Measurements from ENCODE around the gene ABHD12.
A peak's percentile ranks its signal among the peaks of the same experiment; 100 is the strongest.

The ABHD12 gene

GRCh38 chr20:25303292-25304024 lies 87.2 kb downstream of the ABHD12 start:
- DNase-seq: no peak

GRCh38 chr20:25302596-25302995 lies 88.0 kb downstream of the ABHD12 start:
- no peak for DNase-seq

DNA sequence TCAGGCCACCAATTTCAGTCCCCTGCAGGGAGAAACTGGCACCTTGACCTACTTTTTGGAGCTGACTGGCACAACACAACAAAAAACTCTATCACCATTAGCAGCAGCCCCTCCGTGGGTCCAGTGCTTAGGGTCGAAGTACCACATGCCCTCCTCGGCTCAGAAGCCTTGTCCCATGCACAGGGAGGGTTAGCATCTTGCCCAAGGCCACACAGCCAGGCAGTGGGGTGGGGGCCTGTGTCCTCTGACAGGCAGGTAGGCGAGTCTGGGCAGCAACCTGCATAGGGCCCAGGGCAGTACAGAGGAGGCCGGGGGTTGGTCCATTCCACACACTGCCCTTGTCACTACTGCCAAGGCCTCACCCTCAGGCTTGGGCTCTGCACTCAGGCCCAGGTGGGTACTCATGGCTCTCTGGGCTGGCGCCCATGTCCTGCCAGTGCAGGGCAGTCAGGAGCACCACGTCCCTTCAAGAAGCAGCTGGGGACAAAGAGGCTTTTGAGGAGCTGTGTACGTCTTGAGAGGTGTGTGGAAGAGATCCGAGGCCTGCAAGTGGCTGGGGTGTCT lies 89.2 kb downstream of the ABHD12 start:
- no peak for DNase-seq

GRCh38 chr20:25300496-25301170 lies 90.0 kb downstream of the ABHD12 start:
- DNase-seq: no peak

GRCh38 chr20:25299806-25300205 lies 90.8 kb downstream of the ABHD12 start:
- no peak for DNase-seq

GRCh38 chr20:25297141-25297905 lies 93.3 kb downstream of the ABHD12 start:
- DNase-seq: no peak

DNA sequence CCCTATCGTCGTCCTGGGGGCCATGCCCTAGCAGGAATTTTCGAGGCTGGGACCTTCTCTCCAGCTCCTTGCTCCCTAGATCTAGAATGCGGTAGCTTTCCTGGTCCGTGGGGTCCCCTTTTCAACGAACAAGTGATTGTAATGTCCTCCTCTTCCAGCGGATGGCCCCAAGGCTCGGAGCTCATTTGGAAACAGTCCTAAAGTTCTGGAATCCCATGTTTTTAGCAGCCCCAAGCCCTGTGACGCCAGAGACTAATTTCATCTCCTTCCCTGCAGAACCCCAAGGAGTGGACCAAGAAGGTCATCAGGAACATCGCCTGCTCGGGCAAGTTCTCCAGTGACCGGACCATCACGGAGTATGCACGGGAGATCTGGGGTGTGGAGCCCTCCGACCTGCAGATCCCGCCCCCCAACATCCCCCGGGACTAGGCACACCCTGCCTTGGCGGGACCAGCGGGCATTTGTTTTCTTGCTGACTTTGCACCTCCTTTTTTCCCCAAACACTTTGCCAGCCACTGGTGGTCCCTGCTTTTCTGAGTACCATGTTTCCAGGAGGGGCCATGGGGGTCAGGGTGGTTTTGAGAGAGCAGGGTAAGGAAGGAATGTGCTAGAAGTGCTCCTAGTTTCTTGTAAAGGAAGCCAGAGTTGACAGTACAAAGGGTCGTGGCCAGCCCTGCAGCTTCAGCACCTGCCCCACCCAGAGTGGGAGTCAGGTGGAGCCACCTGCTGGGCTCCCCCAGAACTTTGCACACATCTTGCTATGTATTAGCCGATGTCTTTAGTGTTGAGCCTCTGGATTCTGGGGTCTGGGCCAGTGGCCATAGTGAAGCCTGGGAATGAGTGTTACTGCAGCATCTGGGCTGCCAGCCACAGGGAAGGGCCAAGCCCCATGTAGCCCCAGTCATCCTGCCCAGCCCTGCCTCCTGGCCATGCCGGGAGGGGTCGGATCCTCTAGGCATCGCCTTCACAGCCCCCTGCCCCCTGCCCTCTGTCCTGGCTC lies 94.2 kb downstream of the ABHD12 start:
- DNase-seq: no peak

DNA sequence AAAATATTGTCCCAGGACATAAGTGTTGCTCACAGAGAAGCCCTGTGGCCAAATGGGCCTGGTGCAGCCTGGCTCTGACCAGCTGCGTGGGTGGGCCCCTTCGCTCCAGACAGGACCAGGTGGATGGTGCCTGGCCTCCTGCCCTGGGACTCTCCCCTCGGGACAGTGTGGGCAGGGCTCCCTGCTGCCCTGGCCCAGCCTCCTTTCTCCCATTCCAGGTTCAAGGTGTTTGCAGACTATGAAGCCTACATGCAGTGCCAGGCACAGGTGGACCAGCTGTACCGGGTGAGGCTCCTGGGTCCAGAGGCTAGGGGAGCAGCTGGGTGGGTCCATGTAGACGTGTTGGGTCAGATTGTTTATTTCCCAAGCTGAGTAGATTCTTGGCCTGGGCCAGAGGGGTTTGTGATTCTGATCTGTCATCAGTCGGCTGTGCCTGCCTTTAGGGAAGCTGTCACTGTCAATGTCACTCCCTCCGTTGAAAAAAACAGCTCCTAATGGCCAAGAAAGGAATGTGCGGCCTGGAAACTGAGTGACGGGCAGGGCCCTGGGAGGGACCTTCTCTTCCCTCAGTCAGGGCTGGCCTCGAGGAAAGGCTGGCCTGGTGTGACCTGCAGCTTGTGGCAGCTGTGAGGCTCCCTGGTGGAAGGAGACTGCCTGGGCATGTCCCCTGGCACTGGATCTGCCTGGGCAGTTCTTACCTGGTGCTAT lies 95.1 kb downstream of the ABHD12 start:
- DNase-seq: no peak

DNA sequence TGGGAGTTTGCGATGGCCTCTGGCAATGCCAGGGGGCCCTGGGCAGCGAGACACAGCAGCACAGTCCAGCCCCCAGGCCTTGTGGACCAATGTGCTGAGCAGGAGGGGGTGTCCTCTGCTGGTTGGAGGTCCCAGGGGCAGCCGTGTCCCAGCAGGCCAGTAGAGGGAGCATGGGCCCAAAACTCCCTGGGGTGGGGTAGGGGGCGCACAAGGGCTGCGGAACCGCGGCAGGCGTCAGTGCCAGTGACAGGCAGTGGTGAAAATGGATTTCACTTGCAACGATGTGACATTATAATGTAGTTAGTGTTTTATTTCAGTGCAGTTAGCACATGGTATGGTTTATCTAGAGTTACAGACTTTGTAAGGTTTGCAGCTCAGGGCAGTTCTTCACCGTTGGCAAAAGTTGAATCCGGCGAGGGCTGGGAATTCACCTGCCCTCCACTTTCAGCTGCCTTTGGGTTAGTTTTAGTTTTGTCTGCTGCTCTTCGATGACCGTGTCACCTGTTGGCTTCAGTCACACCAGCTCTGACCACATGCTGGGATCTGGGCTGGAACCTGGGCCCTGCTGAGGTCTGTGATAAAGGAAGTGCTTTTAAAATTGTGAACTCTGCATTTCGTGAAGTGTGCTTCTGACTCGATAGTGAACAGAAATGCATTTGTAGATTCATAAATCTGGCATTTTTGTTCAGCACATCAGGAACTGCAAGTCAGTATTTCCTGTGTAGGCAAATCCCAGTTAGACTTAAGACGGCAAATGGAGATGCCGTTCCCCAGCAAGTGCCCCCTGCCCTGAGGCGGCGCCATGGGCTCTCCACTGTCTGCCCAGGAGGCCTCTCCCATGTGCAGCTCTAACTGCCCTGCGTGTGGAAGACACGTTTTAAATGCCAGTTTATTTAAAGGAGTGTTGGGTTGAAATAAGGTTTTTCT lies 95.9 kb downstream of the ABHD12 start:
- peak in 3 of 4 experiments; percentile 10 to 37 (median 29) for DNase-seq

DNA sequence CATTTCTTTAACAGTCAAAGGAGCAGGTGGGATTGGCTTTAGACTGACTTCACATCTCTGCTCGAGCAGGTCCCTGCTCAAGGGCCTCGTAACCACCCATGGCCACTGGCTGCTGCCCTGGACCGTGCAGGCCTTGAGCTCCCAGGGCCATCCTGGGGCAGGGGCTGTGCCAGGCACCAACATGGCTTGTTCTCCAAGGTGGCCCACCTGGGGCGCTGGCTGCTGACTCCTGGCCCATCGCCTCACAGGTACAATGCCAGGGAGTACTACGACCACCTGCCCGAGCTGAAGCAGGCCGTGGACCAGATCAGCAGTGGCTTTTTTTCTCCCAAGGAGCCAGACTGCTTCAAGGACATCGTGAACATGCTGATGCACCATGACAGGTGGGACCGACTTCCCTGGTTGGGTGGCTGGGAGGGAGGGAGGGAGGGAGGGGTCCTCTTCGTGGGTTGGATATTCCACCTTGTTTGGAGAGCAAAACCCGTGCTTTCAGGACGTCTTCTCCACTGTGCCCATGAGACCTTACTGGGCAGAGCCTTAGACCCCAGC lies 96.7 kb downstream of the ABHD12 start:
- DNase-seq: no peak

GRCh38 chr20:25293507-25293906 lies 97.1 kb downstream of the ABHD12 start:
- DNase-seq: no peak

DNA sequence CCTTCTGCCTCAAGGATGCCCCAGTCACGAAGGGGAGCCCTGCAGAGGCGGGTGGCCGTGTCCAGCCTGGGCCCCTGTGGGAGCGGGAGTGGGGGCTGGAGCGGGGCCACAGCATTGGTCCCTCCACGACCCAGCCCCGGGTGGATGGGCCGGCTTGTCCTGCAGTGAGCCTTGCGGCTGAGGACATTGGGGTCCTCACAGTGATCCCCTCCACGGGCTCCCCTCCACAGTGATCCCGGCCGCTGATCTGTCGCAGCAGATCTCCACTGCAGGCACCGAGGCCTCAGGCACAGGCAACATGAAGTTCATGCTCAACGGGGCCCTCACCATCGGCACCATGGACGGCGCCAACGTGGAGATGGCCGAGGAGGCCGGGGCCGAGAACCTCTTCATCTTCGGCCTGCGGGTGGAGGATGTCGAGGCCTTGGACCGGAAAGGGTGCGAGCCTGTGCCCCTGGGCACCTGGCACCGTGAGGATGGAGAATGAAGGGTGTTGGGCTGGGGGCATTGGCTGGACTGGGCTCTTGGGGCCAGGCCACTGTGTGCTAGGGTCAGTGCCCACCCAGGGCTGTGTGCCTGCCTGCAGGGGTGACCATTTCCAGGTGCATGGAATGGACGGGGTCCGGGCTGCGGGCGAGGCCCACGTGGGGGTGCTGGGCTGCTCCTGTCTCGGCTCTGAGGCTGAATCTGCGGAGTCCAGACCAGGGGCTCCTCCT lies 98.3 kb downstream of the ABHD12 start:
- no peak for DNase-seq

DNA sequence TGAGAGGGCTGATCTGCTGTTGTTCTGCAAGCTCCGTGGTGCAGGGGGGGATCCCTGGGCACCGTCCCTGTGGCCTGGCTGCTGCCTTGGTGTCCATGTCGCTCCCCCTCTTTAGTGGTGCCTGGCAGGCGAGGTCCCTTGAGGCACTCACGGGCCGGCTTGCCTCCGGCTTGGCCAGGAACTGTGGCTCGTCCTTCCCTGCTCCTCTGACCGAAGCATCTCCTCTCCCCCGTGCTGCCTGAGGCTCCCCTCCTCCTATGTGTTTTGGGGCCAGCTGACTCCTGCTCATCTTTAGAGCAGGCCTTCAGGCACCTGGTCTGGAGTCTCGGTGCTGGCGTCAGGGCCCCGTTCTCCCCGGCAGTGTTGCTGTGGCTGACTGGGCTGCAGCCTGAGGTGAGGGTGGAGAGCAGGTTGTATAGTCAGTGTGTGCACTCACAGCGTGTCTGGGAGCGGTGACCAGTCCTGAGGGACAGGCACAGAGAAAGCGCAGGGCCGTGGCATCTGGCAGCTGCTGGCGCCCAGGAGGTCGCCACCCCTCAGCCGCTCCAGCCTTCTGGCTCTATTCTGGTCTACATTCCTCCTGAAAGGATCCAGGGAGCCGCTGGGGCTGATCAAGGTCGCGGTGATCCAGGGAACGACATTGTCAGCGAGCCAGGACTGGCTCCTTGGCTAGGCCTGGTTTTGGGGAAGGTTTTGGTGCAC lies 99.1 kb downstream of the ABHD12 start:
- no peak for DNase-seq

- no peak for DNase-seq
Measured at GRCh38 chr20:25290646-25291431, 99.8 kb downstream of the ABHD12 start.

DNA sequence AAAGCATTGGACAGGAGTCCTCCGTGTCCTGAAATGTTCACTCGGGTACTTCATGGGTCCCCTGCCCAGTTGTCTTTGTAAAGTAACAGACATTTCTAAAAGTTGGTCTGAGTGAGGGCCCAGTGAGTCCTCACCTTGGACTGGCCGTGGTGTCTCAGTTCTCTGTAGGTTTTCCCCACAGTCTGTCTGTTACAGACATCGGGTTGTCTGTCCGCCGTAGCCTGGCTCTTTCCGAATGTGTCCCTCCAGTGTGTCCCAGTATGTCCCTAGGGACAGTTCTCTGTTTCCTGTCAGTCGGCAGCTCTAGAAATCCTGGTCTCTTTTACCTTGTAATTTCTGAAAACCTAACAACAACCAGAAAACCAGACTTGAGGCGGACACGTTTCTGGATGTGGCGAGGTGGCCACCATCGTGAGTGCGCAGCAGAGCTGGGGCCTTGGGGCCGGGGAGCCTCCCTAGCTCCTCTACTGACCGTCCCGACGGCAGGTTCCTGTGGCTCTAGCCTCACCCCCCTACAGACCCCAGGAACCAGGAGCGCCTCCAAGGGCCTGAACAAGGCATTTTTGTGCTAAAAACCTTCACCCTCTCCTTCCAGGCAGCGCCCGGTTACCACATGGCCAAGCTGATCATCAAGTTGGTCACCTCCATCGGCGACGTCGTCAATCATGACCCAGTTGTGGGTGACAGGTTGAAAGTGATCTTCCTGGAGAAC lies 100.6 kb downstream of the ABHD12 start:
- no peak for DNase-seq

DNA sequence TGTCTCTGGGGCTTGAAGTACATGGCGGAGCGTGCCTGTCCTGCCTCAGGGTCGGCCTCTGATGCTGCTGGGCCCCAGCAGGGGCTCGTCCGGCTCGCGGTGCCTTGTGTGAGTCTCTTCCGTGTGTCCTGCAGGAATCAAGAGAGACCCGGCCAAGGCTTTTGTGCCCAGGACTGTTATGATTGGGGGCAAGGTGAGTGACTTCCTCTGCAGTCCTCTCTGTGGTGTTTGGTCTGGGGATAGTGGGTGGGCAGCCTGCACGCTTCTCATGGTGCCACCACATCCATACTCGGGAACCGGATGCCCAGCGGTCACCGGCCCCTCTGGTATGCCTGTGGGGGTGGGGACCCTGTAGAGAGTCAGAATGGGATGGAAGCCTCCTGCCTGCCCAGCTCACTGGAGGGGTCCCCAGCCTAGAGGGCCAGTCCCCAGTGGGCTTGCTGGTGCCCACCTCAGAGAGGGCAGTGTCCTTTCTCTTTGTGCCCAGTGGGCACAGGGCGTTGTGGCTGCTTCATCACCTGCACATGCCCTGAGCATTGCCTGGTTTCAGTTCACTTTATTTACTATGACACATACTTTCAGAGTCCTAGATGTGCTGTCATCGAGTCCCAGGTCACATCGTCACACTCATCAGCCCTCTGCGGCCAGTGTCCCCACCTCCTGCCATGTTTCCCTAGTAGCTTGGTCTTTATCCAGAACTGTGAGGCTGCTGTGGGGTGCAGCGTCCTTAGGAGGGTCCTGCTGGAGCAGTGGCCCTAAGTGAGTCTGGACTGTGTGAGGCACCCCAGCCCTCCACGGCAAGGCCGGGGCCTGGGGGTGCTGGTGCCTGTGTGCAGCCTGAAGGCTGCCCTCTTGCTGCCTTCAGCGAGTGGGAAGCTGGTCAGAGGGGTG lies 102.1 kb downstream of the ABHD12 start:
- DNase-seq: no peak
